HEK293 (cell line): Measurements from ENCODE around the gene G3BP1.

ENCODE experiments used
- CTCF ChIA-PET: fragments of 350-600 bp; formaldehyde crosslinking; extraction: SDS; loops from one replicate; lab custom pipeline; 2021; ENCODE audit warnings: antibody characterized with exemption; lab: Yijun Ruan, JAX
- POLR2A ChIA-PET: fragments of 300-600 bp; formaldehyde crosslinking; extraction: SDS; loops from one replicate; lab custom pipeline; 2020; ENCODE audit warnings: antibody characterized with exemption, inconsistent platforms; lab: Yijun Ruan, JAX
- H3K27ac ChIP-seq: fragments of 200-500 bp; sonication (Bioruptor generic); 2 replicates; pipeline ENCODE4 v1.5.1; 2014; ENCODE audit warnings: low read depth, low read length, control low read depth, inconsistent platforms; ENCODE audit errors: extremely low read depth
- H3K36me3 ChIP-seq, 2 experiments: fragments of 200-500 bp in 1 of 2; sonication (Bioruptor generic) in 1 of 2; 1 replicate in 1 of 2; 2 replicates in 1 of 2; pipeline ENCODE4 v1.5.1; 2014 to 2017; ENCODE audit warnings: inconsistent platforms in 2 of 2, low read length in 2 of 2; ENCODE audit not compliant: control insufficient read depth in 2 of 2, insufficient read depth in 1 of 2
- H3K4me1 ChIP-seq: fragments of 200-500 bp; sonication (Bioruptor generic); 2 replicates; pipeline ENCODE4 v1.5.1; 2014; ENCODE audit warnings: mild to moderate bottlenecking, low read length, inconsistent platforms; ENCODE audit not compliant: control insufficient read depth, insufficient read depth
- H3K4me3 ChIP-seq: 2 replicates; pipeline ENCODE4 v1.5.1; 2011; ENCODE audit warnings: low read depth, mild to moderate bottlenecking, control low read depth, low read length, moderate library complexity
- H3K9me3 ChIP-seq: fragments of 200-500 bp; sonication (Bioruptor generic); 2 replicates; pipeline ENCODE4 v1.5.1; 2014; ENCODE audit warnings: low read depth, low read length, inconsistent platforms; ENCODE audit not compliant: control insufficient read depth, insufficient read depth
- KLF7 ChIP-seq: fragments of 450-650 bp; formaldehyde crosslinking; IDR thresholded peaks from 2 replicates; pipeline ENCODE4 v1.5.1; 2016; ENCODE audit warnings: missing biosample characterization, missing genetic modification characterization, borderline replicate concordance
- SALL2 ChIP-seq: fragments of 450-650 bp; formaldehyde crosslinking; IDR thresholded peaks from 2 replicates; pipeline ENCODE4 v1.5.0; 2017; ENCODE audit warnings: missing biosample characterization, mild to moderate bottlenecking, missing genetic modification characterization, borderline replicate concordance
- SCRT2 ChIP-seq: fragments of 450-650 bp; formaldehyde crosslinking; IDR thresholded peaks from 2 replicates; pipeline ENCODE4 v1.5.1; 2016; ENCODE audit warnings: missing biosample characterization, missing genetic modification characterization
- ZBTB10 ChIP-seq: fragments of 450-650 bp; formaldehyde crosslinking; IDR thresholded peaks from 2 replicates; pipeline ENCODE4 v1.5.1; 2016; ENCODE audit warnings: missing biosample characterization, missing genetic modification characterization
- ZBTB17 ChIP-seq: fragments of 450-650 bp; formaldehyde crosslinking; IDR thresholded peaks from 2 replicates; pipeline ENCODE4 v1.5.1; 2016; ENCODE audit warnings: missing biosample characterization, missing genetic modification characterization
- ZBTB7A ChIP-seq: fragments of 450-650 bp; formaldehyde crosslinking; IDR thresholded peaks from 2 replicates; pipeline ENCODE4 v1.5.1; 2016; ENCODE audit warnings: low read depth, missing biosample characterization, missing genetic modification characterization
- ZFP37 ChIP-seq: fragments of 450-650 bp; formaldehyde crosslinking; IDR thresholded peaks from 2 replicates; pipeline ENCODE4 v1.5.1; 2016; ENCODE audit warnings: missing biosample characterization, missing genetic modification characterization
- ZNF341 ChIP-seq: fragments of 450-650 bp; formaldehyde crosslinking; IDR thresholded peaks from 2 replicates; pipeline ENCODE4; 2016; ENCODE audit warnings: low read depth, missing biosample characterization, missing genetic modification characterization
- ZNF391 ChIP-seq: fragments of 450-650 bp; formaldehyde crosslinking; IDR thresholded peaks from 2 replicates; pipeline ENCODE4 v1.5.1; 2016; ENCODE audit warnings: low read depth, missing biosample characterization, missing genetic modification characterization, borderline replicate concordance
- ZNF513 ChIP-seq: fragments of 450-650 bp; IDR thresholded peaks from 2 replicates; pipeline ENCODE4 v1.5.1; 2018; ENCODE audit warnings: missing biosample characterization, missing genetic modification characterization
- ZNF600 ChIP-seq: fragments of 450-650 bp; formaldehyde crosslinking; IDR thresholded peaks from 2 replicates; pipeline ENCODE4 v1.5.1; 2016; ENCODE audit warnings: missing biosample characterization, missing genetic modification characterization
- ZNF610 ChIP-seq: fragments of 450-650 bp; formaldehyde crosslinking; IDR thresholded peaks from 2 replicates; pipeline ENCODE4 v1.5.1; 2016; ENCODE audit warnings: missing biosample characterization, missing genetic modification characterization, borderline replicate concordance
- ZNF623 ChIP-seq: fragments of 450-650 bp; formaldehyde crosslinking; IDR thresholded peaks from 2 replicates; pipeline ENCODE4 v1.5.1; 2016; ENCODE audit warnings: missing biosample characterization, missing genetic modification characterization
- ZNF670 ChIP-seq: fragments of 450-650 bp; formaldehyde crosslinking; IDR thresholded peaks from 2 replicates; pipeline ENCODE4 v1.5.1; 2016; ENCODE audit warnings: missing biosample characterization, missing genetic modification characterization, low read depth
- ZNF677 ChIP-seq: fragments of 450-650 bp; IDR thresholded peaks from 2 replicates; pipeline ENCODE4 v1.5.0; 2018; ENCODE audit warnings: missing biosample characterization, mild to moderate bottlenecking, missing genetic modification characterization, moderate library complexity
- TF ChIP-seq, protein P1 (sequence below): fragments of 450-650 bp; formaldehyde crosslinking; IDR thresholded peaks from 2 replicates; pipeline ENCODE4 v1.5.1; 2016; ENCODE audit warnings: missing biosample characterization, missing genetic modification characterization
- TF ChIP-seq, protein P2 (sequence below): fragments of 450-650 bp; formaldehyde crosslinking; IDR thresholded peaks from 2 replicates; pipeline ENCODE4 v1.5.1; 2016; ENCODE audit warnings: missing biosample characterization, missing genetic modification characterization, low read depth

Gene G3BP1

GRCh38 chr5:151757233-151758140, 14.3 kb upstream of the G3BP1 start (continued):
- TF ChIP-seq ZNF391 (tag by site-specific recombination), result no peak
- no peak for TF ChIP-seq ZNF677 (tag by site-specific recombination)
- no peak for TF ChIP-seq ZBTB10
- TF ChIP-seq ZBTB17 (tag by site-specific recombination), result peak; percentile 94
- peak; percentile 96 for TF ChIP-seq SCRT2 (tag by site-specific recombination)
- no peak for TF ChIP-seq ZNF623
- TF ChIP-seq SALL2 (tag by site-specific recombination), result no peak

DNA sequence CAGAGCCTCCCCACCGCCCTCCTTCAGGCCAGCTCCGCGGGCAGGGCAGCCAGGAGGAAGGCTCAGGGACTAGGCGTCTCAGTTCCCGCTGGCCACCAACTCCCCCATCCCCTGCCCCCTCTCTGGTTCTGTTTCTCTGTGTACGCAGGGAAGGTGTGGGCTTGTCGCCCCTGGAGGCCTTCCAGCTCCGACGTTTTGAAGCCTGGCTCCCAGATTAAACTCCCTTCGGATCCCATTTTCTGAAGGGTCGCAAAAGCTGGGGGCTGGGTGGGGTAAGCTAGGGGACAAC, 13.7 kb upstream of the G3BP1 start:
- ChIA-PET CTCF (interaction anchor here (0.6 to 1.6 kb wide), 4 partner anchors 14 to 493 kb away, joined by 3 to 6 read pairs (median 5); no protein-coding TSS in a partner anchor), POLR2A (interaction anchor here (0.5 to 6.2 kb wide), 6 partner anchors 8 to 506 kb away, joined by 3 to 58 read pairs (median 4); partner anchors contain the start of genes G3BP1 and SPARC)
- Histone ChIP-seq H3K36me3 (peaks cover 0 to 6% of the 10 kb centered on the region in 2 experiments; a peak in 2 of 3 replicates), H3K4me3 (peak overlapping the region; percentile 75), H3K9me3 (no peaks in the 10 kb centered on the region), H3K4me1 (peaks cover 9% of the 10 kb centered on the region), H3K27ac (peak overlapping the region; percentile 42; the same call in 1 of the 2 replicates)
- TF ChIP-seq ZNF513 (tag by site-specific recombination) (no peak), ZNF670 (tag by site-specific recombination) (no peak), SCRT2 (tag by site-specific recombination) (peak; percentile 38; the same call in 1 of the 2 replicates), ZFP37 (no peak)

DNA sequence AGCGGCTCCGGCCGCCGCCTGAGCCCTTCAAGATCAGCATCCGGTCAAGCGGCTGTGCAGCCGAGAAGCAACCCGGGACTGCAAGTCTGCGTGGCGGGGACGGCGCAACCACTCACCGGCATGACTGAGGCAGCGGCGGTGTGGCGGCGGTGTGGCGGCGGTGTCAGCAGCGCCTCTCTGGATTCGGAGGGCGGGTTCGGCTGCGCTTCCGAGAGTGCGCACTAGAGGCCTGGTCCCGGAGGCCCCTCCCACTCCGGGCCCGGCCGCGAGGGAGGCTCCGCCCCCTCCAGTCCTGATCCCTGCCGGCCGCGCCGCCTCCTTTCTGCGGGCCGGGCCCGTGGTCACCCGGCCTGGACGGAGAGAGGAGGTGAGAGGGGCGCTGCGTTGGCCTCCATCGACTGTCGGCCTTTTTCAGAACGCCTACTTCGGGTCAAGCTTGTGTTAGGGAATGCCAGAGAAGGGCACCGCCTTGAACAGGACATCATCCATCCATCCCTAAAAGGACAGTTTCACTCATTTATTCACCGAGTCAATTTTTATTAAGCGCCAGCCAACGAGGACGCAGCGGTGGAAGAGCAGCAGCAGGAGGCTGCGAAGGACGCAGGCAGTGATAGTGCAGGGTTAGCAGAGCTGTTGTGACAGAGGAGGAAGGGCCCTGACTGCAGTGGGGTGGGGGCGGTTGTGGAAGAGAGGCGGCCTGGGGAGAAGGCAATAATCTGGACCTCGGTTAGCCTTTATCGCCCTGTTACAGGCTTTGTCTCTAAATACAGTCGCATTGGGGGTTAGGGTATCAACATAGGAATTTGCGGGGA, 13.1 kb upstream of the G3BP1 start, which contains the start of gene ATOX1:
ATOX1 (minus strand) TSS at position 202 of the 812 bp plus-strand sequence; CDS start at position 122, 80 bp downstream.
- CTCF ChIA-PET, result interaction anchor here (0.5 to 1.6 kb wide), 3 partner anchors 12 to 100 kb away, joined by 3 to 6 read pairs (median 5); no protein-coding TSS in a partner anchor
- peak within 1 kb of the TSS; percentile 42; the same call in 1 of the 2 replicates for H3K27ac ChIP-seq
- POLR2A ChIA-PET, result interaction anchor here (0.7 to 6.2 kb wide), 3 partner anchors 14 to 107 kb away, joined by 4 to 58 read pairs (median 4); partner anchors contain the start of genes G3BP1 and SPARC
- no peaks in the 10 kb centered on the region for H3K9me3 ChIP-seq
- peaks cover 9% of the 10 kb centered on the region for H3K4me1 ChIP-seq
- peaks cover 0 to 2% of the 10 kb centered on the region in 2 experiments; a peak in 2 of 3 replicates for H3K36me3 ChIP-seq
- peak within 1 kb of the TSS; percentile 75 for H3K4me3 ChIP-seq
- TF ChIP-seq, protein P1, sequence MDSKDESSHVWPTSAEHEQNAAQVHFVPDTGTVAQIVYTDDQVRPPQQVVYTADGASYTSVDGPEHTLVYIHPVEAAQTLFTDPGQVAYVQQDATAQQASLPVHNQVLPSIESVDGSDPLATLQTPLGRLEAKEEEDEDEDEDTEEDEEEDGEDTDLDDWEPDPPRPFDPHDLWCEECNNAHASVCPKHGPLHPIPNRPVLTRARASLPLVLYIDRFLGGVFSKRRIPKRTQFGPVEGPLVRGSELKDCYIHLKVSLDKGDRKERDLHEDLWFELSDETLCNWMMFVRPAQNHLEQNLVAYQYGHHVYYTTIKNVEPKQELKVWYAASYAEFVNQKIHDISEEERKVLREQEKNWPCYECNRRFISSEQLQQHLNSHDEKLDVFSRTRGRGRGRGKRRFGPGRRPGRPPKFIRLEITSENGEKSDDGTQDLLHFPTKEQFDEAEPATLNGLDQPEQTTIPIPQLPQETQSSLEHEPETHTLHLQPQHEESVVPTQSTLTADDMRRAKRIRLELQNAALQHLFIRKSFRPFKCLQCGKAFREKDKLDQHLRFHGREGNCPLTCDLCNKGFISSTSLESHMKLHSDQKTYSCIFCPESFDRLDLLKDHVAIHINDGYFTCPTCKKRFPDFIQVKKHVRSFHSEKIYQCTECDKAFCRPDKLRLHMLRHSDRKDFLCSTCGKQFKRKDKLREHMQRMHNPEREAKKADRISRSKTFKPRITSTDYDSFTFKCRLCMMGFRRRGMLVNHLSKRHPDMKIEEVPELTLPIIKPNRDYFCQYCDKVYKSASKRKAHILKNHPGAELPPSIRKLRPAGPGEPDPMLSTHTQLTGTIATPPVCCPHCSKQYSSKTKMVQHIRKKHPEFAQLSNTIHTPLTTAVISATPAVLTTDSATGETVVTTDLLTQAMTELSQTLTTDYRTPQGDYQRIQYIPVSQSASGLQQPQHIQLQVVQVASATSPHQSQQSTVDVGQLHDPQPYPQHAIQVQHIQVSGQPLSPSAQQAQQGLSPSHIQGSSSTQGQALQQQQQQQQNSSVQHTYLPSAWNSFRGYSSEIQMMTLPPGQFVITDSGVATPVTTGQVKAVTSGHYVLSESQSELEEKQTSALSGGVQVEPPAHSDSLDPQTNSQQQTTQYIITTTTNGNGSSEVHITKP (tag by site-specific recombination), result 0 out of 2 replicates have a peak, but pooled peaks have one; percentile 3
- TF ChIP-seq ZNF600 (tag by site-specific recombination) (peak; percentile 88), KLF7 (tag by site-specific recombination) (no peak), ZNF341 (tag by site-specific recombination) (peak; percentile 66), ZBTB7A (tag by site-specific recombination) (no peak), ZNF610 (tag by site-specific recombination) (0 out of 2 replicates have a peak, but pooled peaks have one; percentile 22)
- TF ChIP-seq, protein P2, sequence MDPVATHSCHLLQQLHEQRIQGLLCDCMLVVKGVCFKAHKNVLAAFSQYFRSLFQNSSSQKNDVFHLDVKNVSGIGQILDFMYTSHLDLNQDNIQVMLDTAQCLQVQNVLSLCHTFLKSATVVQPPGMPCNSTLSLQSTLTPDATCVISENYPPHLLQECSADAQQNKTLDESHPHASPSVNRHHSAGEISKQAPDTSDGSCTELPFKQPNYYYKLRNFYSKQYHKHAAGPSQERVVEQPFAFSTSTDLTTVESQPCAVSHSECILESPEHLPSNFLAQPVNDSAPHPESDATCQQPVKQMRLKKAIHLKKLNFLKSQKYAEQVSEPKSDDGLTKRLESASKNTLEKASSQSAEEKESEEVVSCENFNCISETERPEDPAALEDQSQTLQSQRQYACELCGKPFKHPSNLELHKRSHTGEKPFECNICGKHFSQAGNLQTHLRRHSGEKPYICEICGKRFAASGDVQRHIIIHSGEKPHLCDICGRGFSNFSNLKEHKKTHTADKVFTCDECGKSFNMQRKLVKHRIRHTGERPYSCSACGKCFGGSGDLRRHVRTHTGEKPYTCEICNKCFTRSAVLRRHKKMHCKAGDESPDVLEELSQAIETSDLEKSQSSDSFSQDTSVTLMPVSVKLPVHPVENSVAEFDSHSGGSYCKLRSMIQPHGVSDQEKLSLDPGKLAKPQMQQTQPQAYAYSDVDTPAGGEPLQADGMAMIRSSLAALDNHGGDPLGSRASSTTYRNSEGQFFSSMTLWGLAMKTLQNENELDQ, result no peak
